PC-9 (cell line): Measurements from ENCODE around the gene KCNH6.

Experiments
- CTCF ChIP-seq: fragments of 200-600 bp; sonication (generic); conservative IDR thresholded peaks from 2 replicates; pipeline ENCODE4 v1.6.1; 2017; ENCODE audit warnings: mixed run types, antibody characterized with exemption, mild to moderate bottlenecking, moderate library complexity
- EZH2 ChIP-seq: fragments of 200-600 bp; sonication (generic); IDR thresholded peaks from 2 replicates; pipeline ENCODE4 v1.8.0; 2017; ENCODE audit warnings: antibody characterized with exemption, low read depth

- TF ChIP-seq CTCF (no peak), EZH2 (no peak)
Observed at GRCh38 chr17:63533433-63534077, 10.4 kb downstream of the KCNH6 start.
